ENCODE data around the gene SNX13.

GRCh38 chr7:17863809-17864143 lies 76.5 kb downstream of the SNX13 start:
- no peak for TF ChIP-seq POLR2A (IDR thresholded peaks at IDR 0.05; ENCODE audit: low read length)
- TF ChIP-seq GATA1 (IDR thresholded peaks at IDR 0.05; ENCODE audit: low read depth, low read length): no peak

Data from erythroblast (primary cell).